ENCODE measurements around the gene GLI1. TPM values are rescaled to one million over a fixed set of nuclear protein-coding genes. Genes with fewer than 3 reads are reported as not detected.

GLI1 gene
- total and polyA plus RNA-seq, 7 experiments from 2014 or later = 0.39 to 1.4 (median 0.45) TPM; not detected in 2

DNA sequence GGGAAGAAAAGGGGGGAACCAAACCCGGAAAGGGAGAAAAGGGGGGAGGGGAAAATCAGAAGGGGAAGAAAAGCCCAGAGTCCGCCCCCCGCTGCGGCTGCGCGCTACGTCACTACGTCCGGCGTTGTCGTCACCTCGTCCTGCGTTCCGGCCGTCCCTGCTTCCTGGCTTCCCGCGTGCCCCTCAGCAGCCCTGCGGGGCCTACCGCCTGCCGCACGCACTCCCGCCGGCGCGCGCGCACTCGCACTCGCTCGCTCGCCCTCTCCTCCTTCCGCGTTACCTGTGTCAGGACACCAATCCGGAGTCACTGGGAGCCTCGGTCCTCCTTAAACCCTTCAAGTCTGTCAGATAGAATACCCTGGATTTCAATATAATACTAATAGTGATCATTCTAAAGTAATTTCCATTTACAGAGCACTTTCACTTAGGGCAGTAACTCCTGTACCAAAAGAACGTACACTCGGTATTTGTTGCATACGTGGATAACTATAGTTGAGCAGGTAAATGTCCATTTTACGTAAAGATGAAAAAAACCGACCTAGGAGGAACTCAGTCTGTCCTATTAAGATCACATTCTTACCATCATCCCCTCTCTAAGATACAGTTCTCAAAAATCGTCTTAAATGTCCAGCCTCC is 28.5 kb upstream of the GLI1 start, which contains the start of gene R3HDM2:
Gene R3HDM2 (minus strand): TSS at position 113 of the 636 bp plus-strand sequence. CDS start 120,615 bp downstream, outside the sequence.
- Mint-ChIP-seq H3K4me1 (peaks cover 27 to 53% (median 39%) of the 10 kb centered on the region in 7 donors), H3K27me3 (no peaks in the 10 kb centered on the region), H3K36me3 (peaks cover 0 to 5% (median 0%) of the 10 kb centered on the region in 5 donors), H3K27ac (peak within 1 kb of the TSS; percentile 97 to 100 (median 99)), H3K9me3 (peaks cover 0 to 4% (median 0%) of the 10 kb centered on the region in 11 donors), H3K4me3 (peak within 1 kb of the TSS; percentile 88 to 100 (median 98))
- Histone ChIP-seq H3K27ac (ENCODE audit: low read depth, low read length) (peak within 1 kb of the TSS; percentile 85), H3K36me3 (ENCODE audit: control insufficient read depth in 2 of 3, insufficient read depth in 3 of 3, low read length in 3 of 3) (no peaks in the 10 kb centered on the region), H3K4me1 (ENCODE audit: control insufficient read depth in 2 of 2, insufficient read depth in 2 of 2, low read length in 2 of 2) (peaks cover 8 to 17% of the 10 kb centered on the region in 2 donors), H3K9me3 (ENCODE audit: control insufficient read depth in 2 of 3, low read length in 3 of 3) (no peaks in the 10 kb centered on the region), H3K4me3 (ENCODE audit: low read length) (peak within 1 kb of the TSS; percentile 55), H3K27me3 (ENCODE audit: control insufficient read depth in 2 of 2, insufficient read depth in 2 of 2, low read length in 2 of 2) (no peaks in the 10 kb centered on the region)
- intact Hi-C loops (cut with micrococcal nuclease) = loop anchor here (1.0 to 5.0 kb wide), 9 partner anchors 28 to 1329 kb away; partner anchors contain the start of genes GLI1 (in 2 of the 2), COQ10A (in 1 of the 2), DDIT3 (in 1 of the 2) and PA2G4 (in 1 of the 2)
- CTCF ChIA-PET = interaction anchor here (1.5 kb wide), 1 partner anchor 30 kb away, joined by 4 read pairs; no protein-coding TSS in a partner anchor
- POLR2A ChIA-PET = interaction anchor here (1.0 to 1.2 kb wide), 2 partner anchors 14 to 52 kb away, joined by 3 read pairs; no protein-coding TSS in a partner anchor
- ATAC-seq (peak; percentile 95), DNase-seq (peak; percentile 83 to 96 (median 94))

DNA sequence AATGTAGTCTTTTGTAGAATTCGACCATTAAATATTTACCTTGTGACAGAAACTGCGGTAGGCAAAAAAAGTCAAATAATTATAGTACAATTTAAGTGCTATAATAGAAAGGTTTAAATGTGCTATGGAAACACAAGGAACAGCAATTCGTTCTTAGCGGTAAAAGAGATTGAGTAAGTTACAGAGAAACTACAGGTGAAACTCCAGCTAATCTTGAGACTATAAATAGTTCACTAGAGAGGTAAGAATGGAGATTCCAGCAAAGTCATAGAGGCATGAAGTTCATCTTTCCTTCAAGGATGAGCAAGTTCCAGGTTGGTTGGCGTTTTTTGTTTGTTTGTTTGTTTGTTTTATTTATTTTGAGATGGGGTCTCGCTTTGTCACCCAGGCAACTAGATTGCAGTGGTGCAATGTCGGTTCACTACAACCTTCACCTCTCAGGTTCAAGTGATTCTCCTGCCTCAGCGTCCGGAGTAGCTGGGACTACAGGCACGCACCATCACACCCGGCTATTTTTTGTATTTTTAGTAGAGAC is 27.9 kb upstream of the GLI1 start:
- H3K4me1 ChIP-seq (ENCODE audit: control insufficient read depth in 2 of 2, insufficient read depth in 2 of 2, low read length in 2 of 2) = peaks cover 8 to 17% of the 10 kb centered on the region in 2 donors
- ATAC-seq = no peak
- POLR2A ChIA-PET = interaction anchor here (0.5 to 1.5 kb wide), 5 partner anchors 14 to 1126 kb away, joined by 3 to 8 read pairs (median 3); no protein-coding TSS in a partner anchor
- peak overlapping the region; percentile 85 for H3K27ac ChIP-seq (ENCODE audit: low read depth, low read length)
- Mint-ChIP-seq H3K4me3 (peak overlapping the region; percentile 88 to 98 (median 95)), H3K27ac (peak overlapping the region; percentile 97 to 100 (median 99)), H3K9me3 (peaks cover 0 to 4% (median 0%) of the 10 kb centered on the region in 11 donors), H3K4me1 (peaks cover 24 to 47% (median 34%) of the 10 kb centered on the region in 7 donors), H3K27me3 (no peaks in the 10 kb centered on the region), H3K36me3 (peaks cover 0 to 5% (median 0%) of the 10 kb centered on the region in 5 donors)
- no peaks in the 10 kb centered on the region for H3K9me3 ChIP-seq (ENCODE audit: control insufficient read depth in 2 of 3, low read length in 3 of 3)
- no peaks in the 10 kb centered on the region for H3K27me3 ChIP-seq (ENCODE audit: control insufficient read depth in 2 of 2, insufficient read depth in 2 of 2, low read length in 2 of 2)
- no peak for DNase-seq
- H3K4me3 ChIP-seq (ENCODE audit: low read length) = peak overlapping the region; percentile 42
- CTCF ChIA-PET = interaction anchor here (2.1 kb wide), 1 partner anchor 27 kb away, joined by 11 read pairs; the partner anchor contains the start of gene GLI1
- H3K36me3 ChIP-seq (ENCODE audit: control insufficient read depth in 2 of 3, insufficient read depth in 3 of 3, low read length in 3 of 3) = no peaks in the 10 kb centered on the region
- intact Hi-C loops (cut with micrococcal nuclease) = loop anchor here (1.0 to 5.0 kb wide), 9 partner anchors 28 to 1329 kb away; partner anchors contain the start of genes GLI1 (in 2 of the 2), COQ10A (in 1 of the 2), DDIT3 (in 1 of the 2) and PA2G4 (in 1 of the 2)

DNA sequence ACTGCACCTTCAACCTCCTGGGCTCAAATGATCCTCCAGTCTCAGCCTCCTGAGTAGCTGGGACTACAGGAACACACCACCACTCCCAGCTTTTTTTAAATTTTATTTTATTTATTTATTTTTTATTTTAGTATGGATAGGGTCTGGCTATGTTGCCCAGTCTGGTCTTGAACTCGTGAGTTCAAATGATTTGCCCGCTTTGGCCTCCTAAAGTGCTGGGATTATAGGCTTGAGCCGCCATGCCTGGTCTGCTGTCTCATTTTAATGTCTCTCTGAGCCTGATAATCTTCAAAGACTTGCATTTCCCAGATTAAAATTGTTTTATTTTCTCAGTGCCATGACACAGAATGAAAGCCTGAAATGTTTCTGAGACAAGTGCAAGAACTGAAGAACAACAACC is 26.2 kb upstream of the GLI1 start:
- POLR2A ChIA-PET = interaction anchor here (0.6 to 0.7 kb wide), 2 partner anchors 49 to 203 kb away, joined by 3 read pairs; no protein-coding TSS in a partner anchor

GRCh38 chr12:57434517-57435223 is 24.9 kb upstream of the GLI1 start, which contains the start of gene INHBC:
Gene INHBC, plus strand, starts transcription at chr12:57434784. Its CDS starts 103 bp downstream, at chr12:57434887.
- no peaks in the 10 kb centered on the region for H3K27me3 ChIP-seq (ENCODE audit: control insufficient read depth in 2 of 2, insufficient read depth in 2 of 2, low read length in 2 of 2)
- H3K4me1 ChIP-seq (ENCODE audit: control insufficient read depth in 2 of 2, insufficient read depth in 2 of 2, low read length in 2 of 2) = peaks cover 8 to 10% of the 10 kb centered on the region in 2 donors
- H3K9me3 ChIP-seq (ENCODE audit: control insufficient read depth in 2 of 3, low read length in 3 of 3) = no peaks in the 10 kb centered on the region
- DNase-seq (no peak), ATAC-seq (no peak)
- Mint-ChIP-seq H3K36me3 (no peaks in the 10 kb centered on the region), H3K4me3 (peak within 1 kb of the TSS in 1 of 10 donors; percentile 8), H3K4me1 (peaks cover 13 to 25% (median 22%) of the 10 kb centered on the region in 7 donors), H3K27ac (peak within 1 kb of the TSS in 5 of 9 donors; percentile 4 to 65 (median 18)), H3K27me3 (peaks cover 0 to 4% (median 0%) of the 10 kb centered on the region in 5 donors), H3K9me3 (peaks cover 0 to 4% (median 0%) of the 10 kb centered on the region in 11 donors)
- no peaks in the 10 kb centered on the region for H3K36me3 ChIP-seq (ENCODE audit: control insufficient read depth in 2 of 3, insufficient read depth in 3 of 3, low read length in 3 of 3)
- intact Hi-C loops (cut with micrococcal nuclease) = loop anchor here (5.0 kb wide), 2 partner anchors 1167 to 1332 kb away; partner anchors contain the start of genes COQ10A (in 1 of the 2) and PA2G4 (in 1 of the 2)
- no peak within 1 kb of the TSS for H3K27ac ChIP-seq (ENCODE audit: low read depth, low read length)
- ChIA-PET CTCF (interaction anchor here (1.0 kb wide), 1 partner anchor 24 kb away, joined by 6 read pairs; the partner anchor contains the start of gene GLI1), POLR2A (interaction anchor here (1.3 kb wide), 1 partner anchor 24 kb away, joined by 5 read pairs; no protein-coding TSS in a partner anchor)
- H3K4me3 ChIP-seq (ENCODE audit: low read length) = no peak within 1 kb of the TSS

More for the DNA sequence above, 26.2 kb upstream of the GLI1 start:
- no peak overlapping the region for H3K4me3 ChIP-seq (ENCODE audit: low read length)
- no peaks in the 10 kb centered on the region for H3K36me3 ChIP-seq (ENCODE audit: control insufficient read depth in 2 of 3, insufficient read depth in 3 of 3, low read length in 3 of 3)
- H3K9me3 ChIP-seq (ENCODE audit: control insufficient read depth in 2 of 3, low read length in 3 of 3) = no peaks in the 10 kb centered on the region
- H3K27me3 Mint-ChIP-seq = no peaks in the 10 kb centered on the region
- H3K27ac Mint-ChIP-seq = no peak overlapping the region
- no peaks in the 10 kb centered on the region for H3K27me3 ChIP-seq (ENCODE audit: control insufficient read depth in 2 of 2, insufficient read depth in 2 of 2, low read length in 2 of 2)
- peaks cover 0 to 4% (median 0%) of the 10 kb centered on the region in 11 donors for H3K9me3 Mint-ChIP-seq
- H3K27ac ChIP-seq (ENCODE audit: low read depth, low read length) = no peak overlapping the region
- peaks cover 8 to 17% of the 10 kb centered on the region in 2 donors for H3K4me1 ChIP-seq (ENCODE audit: control insufficient read depth in 2 of 2, insufficient read depth in 2 of 2, low read length in 2 of 2)
- intact Hi-C loops (cut with micrococcal nuclease) = loop anchor here (5.0 kb wide), 2 partner anchors 1166 to 1331 kb away; partner anchors contain the start of genes COQ10A (in 1 of the 2) and PA2G4 (in 1 of the 2)
- no peaks in the 10 kb centered on the region for H3K36me3 Mint-ChIP-seq
- H3K4me3 Mint-ChIP-seq = no peak overlapping the region
- peaks cover 20 to 35% (median 28%) of the 10 kb centered on the region in 7 donors for H3K4me1 Mint-ChIP-seq
- CTCF ChIA-PET = interaction anchor here (2.1 kb wide), 1 partner anchor 25 kb away, joined by 11 read pairs; the partner anchor contains the start of gene GLI1
- DNase-seq (no peak), ATAC-seq (no peak)

- H3K9me3 ChIP-seq (ENCODE audit: control insufficient read depth in 2 of 3, low read length in 3 of 3) = no peaks in the 10 kb centered on the region
- Mint-ChIP-seq H3K4me3 (peak overlapping the region in 1 of 10 donors; percentile 8), H3K27ac (peak overlapping the region in 5 of 9 donors; percentile 4 to 65 (median 18)), H3K9me3 (peaks cover 0 to 3% (median 0%) of the 10 kb centered on the region in 11 donors), H3K27me3 (peaks cover 0 to 8% (median 0%) of the 10 kb centered on the region in 5 donors), H3K4me1 (peaks cover 8 to 19% (median 16%) of the 10 kb centered on the region in 7 donors), H3K36me3 (no peaks in the 10 kb centered on the region)
- no peak for DNase-seq
- ChIA-PET POLR2A (interaction anchor here (1.3 kb wide), 1 partner anchor 24 kb away, joined by 5 read pairs; no protein-coding TSS in a partner anchor), CTCF (interaction anchor here (1.0 kb wide), 1 partner anchor 24 kb away, joined by 6 read pairs; the partner anchor contains the start of gene GLI1)
- ATAC-seq = no peak
- peaks cover 4 to 5% of the 10 kb centered on the region in 2 donors for H3K4me1 ChIP-seq (ENCODE audit: control insufficient read depth in 2 of 2, insufficient read depth in 2 of 2, low read length in 2 of 2)
- no peak overlapping the region for H3K4me3 ChIP-seq (ENCODE audit: low read length)
- H3K27ac ChIP-seq (ENCODE audit: low read depth, low read length) = no peak overlapping the region
- no peaks in the 10 kb centered on the region for H3K36me3 ChIP-seq (ENCODE audit: control insufficient read depth in 2 of 3, insufficient read depth in 3 of 3, low read length in 3 of 3)
- intact Hi-C loops (cut with micrococcal nuclease) = no loop called here
- no peaks in the 10 kb centered on the region for H3K27me3 ChIP-seq (ENCODE audit: control insufficient read depth in 2 of 2, insufficient read depth in 2 of 2, low read length in 2 of 2)
These were observed 24.3 kb upstream of the GLI1 start for GRCh38 chr12:57435293-57435692.

All from naive thymus-derived CD4-positive, alpha-beta T cell (primary cell).